AG04450 (cell line): ENCODE data around the gene NEDD9. TPM values are rescaled to one million over a fixed set of nuclear protein-coding genes. Genes with fewer than 3 reads are reported as not detected.

ENCODE experiments used
- CTCF ChIA-PET: fragments of 300-600, 350-600 bp; formaldehyde crosslinking; extraction: SDS; loops from one replicate; lab custom pipeline; 2022; ENCODE audit warnings: antibody characterized with exemption, inconsistent platforms; lab: Charles Lee
- POLR2A ChIA-PET: fragments of 350-600 bp; formaldehyde crosslinking; extraction: SDS; loops from one replicate; lab custom pipeline; 2021; ENCODE audit warnings: antibody characterized with exemption, inconsistent platforms; lab: Yijun Ruan, JAX
- DNase-seq: peaks from one replicate; pipeline ENCODE4 v3.0.0-alpha.2; 2011; ENCODE audit warnings: low read depth, low spot score
- H3K27ac ChIP-seq: one replicate; pipeline ENCODE4 v1.5.1; 2012; ENCODE audit warnings: low read depth, low read length, control low read depth
- H3K27me3 ChIP-seq: one replicate; pipeline ENCODE4 v1.6.0; 2012; ENCODE audit warnings: low read length; ENCODE audit not compliant: control insufficient read depth, insufficient read depth
- H3K4me3 ChIP-seq: 2 replicates; pipeline ENCODE4 v1.5.1; 2011; ENCODE audit warnings: mild to moderate bottlenecking, low read depth, low read length, control low read depth
- H3K9me3 ChIP-seq: 2 replicates; pipeline ENCODE4 v1.5.1; 2012; ENCODE audit warnings: low read length; ENCODE audit not compliant: control insufficient read depth, insufficient read depth
- CTCF ChIP-seq: IDR thresholded peaks from 2 replicates; pipeline ENCODE4 v1.5.1; 2011; ENCODE audit warnings: low read depth, low read length, control low read depth, inconsistent platforms
- polyA plus RNA-seq: library from polyadenylated mRNA; depleted of rRNA; stranded (reverse); fragments of >200 nt; gene quantifications from 2 replicates; pipeline ENCODE4 v1.2.3, GENCODE V29; 2011

Gene NEDD9
- polyA plus RNA-seq, 1 experiment, result 7.2 TPM

DNA sequence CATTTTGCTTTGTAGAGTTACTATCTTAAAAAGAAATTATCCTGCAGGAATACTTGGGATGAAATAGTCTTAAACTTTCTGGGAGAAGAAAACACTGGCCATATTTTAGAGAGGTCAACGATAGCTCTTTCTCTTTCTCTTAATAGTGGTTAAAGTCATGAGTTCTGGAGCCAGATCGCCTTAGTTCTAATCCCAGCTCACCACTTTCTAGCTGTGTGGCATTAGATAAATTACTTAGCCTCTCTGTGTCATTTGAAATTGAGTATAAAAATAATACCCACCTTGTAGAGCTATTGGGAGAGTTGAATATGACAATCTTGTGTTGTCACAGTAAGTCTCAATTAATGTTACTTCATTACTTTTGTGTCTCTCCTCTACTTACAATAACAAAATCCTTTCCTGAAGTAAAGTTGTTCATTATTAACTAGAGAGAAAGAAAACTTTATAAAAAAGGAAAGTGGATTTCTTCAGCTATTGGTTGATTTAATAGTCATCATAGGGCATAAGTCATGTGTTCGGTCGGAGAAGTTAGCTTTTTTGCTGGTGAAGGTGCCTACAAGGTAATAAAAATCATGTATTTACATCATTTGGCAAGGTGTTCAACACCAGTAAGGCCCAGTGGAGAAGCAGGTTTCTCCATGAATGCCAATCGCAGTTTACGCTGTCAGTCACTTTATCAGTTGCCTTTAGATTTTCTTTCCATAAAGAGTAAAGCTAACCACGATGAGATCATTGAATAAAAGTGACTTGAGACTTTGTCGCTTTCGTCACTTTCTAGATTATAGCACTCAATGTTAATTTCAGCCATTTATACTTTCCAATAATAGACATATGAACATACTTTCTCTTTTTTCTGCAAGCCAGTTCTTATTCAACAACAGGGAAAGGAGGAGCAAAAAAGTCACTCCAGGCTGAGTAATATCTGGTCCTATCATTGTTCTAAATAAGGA is 2.0 kb downstream of the NEDD9 start:
- no peaks in the 10 kb centered on the region for H3K9me3 ChIP-seq
- H3K27ac ChIP-seq, result no peak overlapping the region
- POLR2A ChIA-PET, result interaction anchor here (1.2 kb wide), 1 partner anchor 28 kb away, joined by 4 read pairs; no protein-coding TSS in a partner anchor
- no peak for TF ChIP-seq CTCF
- H3K27me3 ChIP-seq, result no peaks in the 10 kb centered on the region
- CTCF ChIA-PET, result interaction anchor here (1.4 to 4.3 kb wide), 3 partner anchors 12 to 265 kb away, joined by 5 to 37 read pairs (median 5); no protein-coding TSS in a partner anchor
- no peak for DNase-seq
- H3K4me3 ChIP-seq, result peak overlapping the region; percentile 89

- ChIA-PET CTCF (interaction anchor here (1.4 to 4.3 kb wide), 2 partner anchors 57 to 266 kb away, joined by 5 to 37 read pairs; no protein-coding TSS in a partner anchor), POLR2A (interaction anchor here (0.6 kb wide), 1 partner anchor 34 kb away, joined by 4 read pairs; no protein-coding TSS in a partner anchor)
- TF ChIP-seq CTCF, result no peak
- Histone ChIP-seq H3K27ac (no peak overlapping the region), H3K4me3 (no peak overlapping the region), H3K9me3 (no peaks in the 10 kb centered on the region), H3K27me3 (no peaks in the 10 kb centered on the region)
- no peak for DNase-seq
These were observed 2.8 kb downstream of the NEDD9 start for GRCh38 chr6:11229655-11230046.

- Histone ChIP-seq H3K27ac (no peak overlapping the region), H3K4me3 (no peak overlapping the region), H3K27me3 (no peaks in the 10 kb centered on the region), H3K9me3 (no peaks in the 10 kb centered on the region)
- no peak for TF ChIP-seq CTCF
- ChIA-PET POLR2A (interaction anchor here (0.6 kb wide), 1 partner anchor 34 kb away, joined by 4 read pairs; no protein-coding TSS in a partner anchor), CTCF (interaction anchor here (4.3 kb wide), 1 partner anchor 267 kb away, joined by 37 read pairs; no protein-coding TSS in a partner anchor)
- no peak for DNase-seq
These were observed 3.4 kb downstream of the NEDD9 start for GRCh38 chr6:11228935-11229654.

GRCh38 chr6:11227698-11228097 is 4.8 kb downstream of the NEDD9 start:
- Histone ChIP-seq H3K27me3 (no peaks in the 10 kb centered on the region), H3K27ac (no peak overlapping the region), H3K4me3 (no peak overlapping the region), H3K9me3 (no peaks in the 10 kb centered on the region)
- ChIA-PET CTCF (no interaction called here), POLR2A (no interaction called here)
- no peak for DNase-seq
- TF ChIP-seq CTCF, result no peak
